PC-3 (cell line): Measurements from ENCODE around the gene AUTS2. TPM values are rescaled to one million over a fixed set of nuclear protein-coding genes. Genes with fewer than 3 reads are reported as not detected.

ENCODE experiments used
- ATAC-seq: fragments of 200-7000 bp; cut with Tn5 transposase; 2 replicates; pipeline ENCODE4 v1.9.1; 2020; ENCODE audit warnings: mild to moderate bottlenecking, moderate library complexity
- BruUV-seq: library from RNA; stranded (reverse); fragments of 400-500 nt; replicated peaks from 2 replicates; lab custom pipeline; 2021; lab: Mats Ljungman, UMichigan
- CTCF ChIA-PET: fragments of 300-600 bp; sonication (Branson Sonifier 250); formaldehyde crosslinking; loops from one replicate; lab custom pipeline; 2022; ENCODE audit warnings: antibody characterized with exemption; lab: Charles Lee
- POLR2A ChIA-PET: fragments of 300-600 bp; sonication (Branson Sonifier 250); formaldehyde crosslinking; loops from one replicate; lab custom pipeline; 2022; ENCODE audit warnings: antibody characterized with exemption; ENCODE audit not compliant: unreplicated experiment; lab: Charles Lee
- DNase-seq: peaks from one replicate; pipeline ENCODE4 v3.0.0-alpha.2; 2015
- H2AFZ ChIP-seq: fragments of 300-600 bp; sonication (generic); 2 replicates; pipeline ENCODE4 v1.6.0; 2016; ENCODE audit warnings: antibody characterized with exemption, low read length
- H3F3A ChIP-seq: fragments of 300-600 bp; sonication (generic); one replicate; pipeline ENCODE4 v1.6.0; 2017; ENCODE audit warnings: antibody characterized with exemption, low read length, control low read depth, mild to moderate bottlenecking; ENCODE audit not compliant: unreplicated experiment
- H3K27ac ChIP-seq: fragments of 300-600 bp; sonication (generic); 2 replicates; pipeline ENCODE4 v1.5.1; 2016; ENCODE audit warnings: mild to moderate bottlenecking, low read length
- H3K27me3 ChIP-seq: fragments of 300-600 bp; sonication (generic); 2 replicates; pipeline ENCODE4 v1.6.1; 2016; ENCODE audit warnings: low read length, mixed read lengths
- H3K36me3 ChIP-seq: fragments of 300-600 bp; sonication (generic); 2 replicates; pipeline ENCODE4 v1.6.1; 2016; ENCODE audit warnings: low read depth, mixed run types, low read length, mixed read lengths
- H3K4me1 ChIP-seq: fragments of 300-600 bp; sonication (generic); 2 replicates; pipeline ENCODE4 v1.5.1; 2016; ENCODE audit warnings: low read length; ENCODE audit not compliant: insufficient read depth
- H3K4me2 ChIP-seq: fragments of 300-600 bp; sonication (generic); 2 replicates; pipeline ENCODE4 v1.6.0; 2016; ENCODE audit warnings: low read length
- H3K4me3 ChIP-seq: fragments of 300-600 bp; sonication (generic); 2 replicates; pipeline ENCODE4 v1.5.1; 2016; ENCODE audit warnings: mild to moderate bottlenecking, low read length, mixed read lengths
- H3K79me2 ChIP-seq: fragments of 300-600 bp; sonication (generic); 2 replicates; pipeline ENCODE4 v1.6.1; 2017; ENCODE audit warnings: low read length, mixed read lengths
- H3K9ac ChIP-seq: fragments of 300-600 bp; sonication (generic); 2 replicates; pipeline ENCODE4 v1.6.0; 2016; ENCODE audit warnings: mild to moderate bottlenecking, low read length
- H3K9me2 ChIP-seq: fragments of 300-600 bp; sonication (generic); replicated peaks from 2 replicates; pipeline ENCODE4 v1.6.1; 2016; ENCODE audit warnings: mixed run types, low read length, mixed read lengths
- H3K9me3 ChIP-seq: fragments of 300-600 bp; sonication (generic); 2 replicates; pipeline ENCODE4 v1.6.1; 2016; ENCODE audit warnings: low read length, mixed read lengths
- H4K20me1 ChIP-seq: fragments of 300-600 bp; sonication (generic); 2 replicates; pipeline ENCODE4 v1.6.1; 2016; ENCODE audit warnings: low read length, mixed read lengths
- EZH2 ChIP-seq: fragments of 300-600 bp; sonication (generic); IDR thresholded peaks from one replicate; pipeline ENCODE4 v1.6.1; 2017; ENCODE audit warnings: antibody characterized with exemption, mild to moderate bottlenecking, low read length; ENCODE audit not compliant: unreplicated experiment
- EZH2phosphoT487 ChIP-seq: fragments of 300-600 bp; sonication (generic); IDR thresholded peaks from 2 replicates; pipeline ENCODE4 v1.6.1; 2018; ENCODE audit warnings: mild to moderate bottlenecking, antibody characterized with exemption, low read length, borderline replicate concordance
- intact Hi-C: fragments of 100-400 bp; cut with micrococcal nuclease; formaldehyde crosslinking; loops from 2 replicates; pipeline ENCODE4 v1.9.0; 2023
- total RNA-seq: library from RNA; depleted of rRNA; stranded (reverse); fragments of >200 nt; gene quantifications from 2 replicates; pipeline ENCODE4 v1.2.3, GENCODE V29; 2014
- TF ChIP-seq, protein P1 (sequence below): fragments of 300-600 bp; sonication (generic); conservative IDR thresholded peaks from 2 replicates; pipeline ENCODE4 v1.5.1; 2017; ENCODE audit warnings: antibody characterized with exemption, low read depth, mild to moderate bottlenecking, low read length

AUTS2 gene
- total RNA-seq, 1 experiment from 2014 or later, result not detected

GRCh38 chr7:70439651-70440050 is 841.4 kb downstream of the AUTS2 start:
- no peaks in the 10 kb centered on the region for H3K9me2 ChIP-seq
- BruUV-seq, result no TSS peak
- no peaks in the 10 kb centered on the region for H3K27me3 ChIP-seq
- no peak overlapping the region for H3K4me2 ChIP-seq
- POLR2A ChIA-PET, result no interaction called here
- peaks cover 6% of the 10 kb centered on the region; the same call in 1 of the 2 replicates for H3K9me3 ChIP-seq
- H3F3A ChIP-seq, result no peaks in the 10 kb centered on the region
- no peak for TF ChIP-seq EZH2phosphoT487
- no peak for TF ChIP-seq EZH2
- TF ChIP-seq, protein P1, sequence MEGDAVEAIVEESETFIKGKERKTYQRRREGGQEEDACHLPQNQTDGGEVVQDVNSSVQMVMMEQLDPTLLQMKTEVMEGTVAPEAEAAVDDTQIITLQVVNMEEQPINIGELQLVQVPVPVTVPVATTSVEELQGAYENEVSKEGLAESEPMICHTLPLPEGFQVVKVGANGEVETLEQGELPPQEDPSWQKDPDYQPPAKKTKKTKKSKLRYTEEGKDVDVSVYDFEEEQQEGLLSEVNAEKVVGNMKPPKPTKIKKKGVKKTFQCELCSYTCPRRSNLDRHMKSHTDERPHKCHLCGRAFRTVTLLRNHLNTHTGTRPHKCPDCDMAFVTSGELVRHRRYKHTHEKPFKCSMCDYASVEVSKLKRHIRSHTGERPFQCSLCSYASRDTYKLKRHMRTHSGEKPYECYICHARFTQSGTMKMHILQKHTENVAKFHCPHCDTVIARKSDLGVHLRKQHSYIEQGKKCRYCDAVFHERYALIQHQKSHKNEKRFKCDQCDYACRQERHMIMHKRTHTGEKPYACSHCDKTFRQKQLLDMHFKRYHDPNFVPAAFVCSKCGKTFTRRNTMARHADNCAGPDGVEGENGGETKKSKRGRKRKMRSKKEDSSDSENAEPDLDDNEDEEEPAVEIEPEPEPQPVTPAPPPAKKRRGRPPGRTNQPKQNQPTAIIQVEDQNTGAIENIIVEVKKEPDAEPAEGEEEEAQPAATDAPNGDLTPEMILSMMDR, result no peak
- no peaks in the 10 kb centered on the region for H3K36me3 ChIP-seq
- intact Hi-C loops, result no loop called here
- ATAC-seq (no peak), DNase-seq (no peak)
- no peak overlapping the region for H3K4me3 ChIP-seq
- no peak overlapping the region for H3K27ac ChIP-seq
- no peaks in the 10 kb centered on the region for H4K20me1 ChIP-seq
- no peak overlapping the region for H2AFZ ChIP-seq
- no peaks in the 10 kb centered on the region for H3K79me2 ChIP-seq
- no peaks in the 10 kb centered on the region for H3K4me1 ChIP-seq
- CTCF ChIA-PET, result no interaction called here
- no peak overlapping the region for H3K9ac ChIP-seq

- Histone ChIP-seq H3F3A (no peaks in the 10 kb centered on the region), H3K27me3 (no peaks in the 10 kb centered on the region), H3K9me3 (peaks cover 4% of the 10 kb centered on the region; the same call in 1 of the 2 replicates), H2AFZ (no peak overlapping the region), H3K79me2 (no peaks in the 10 kb centered on the region), H3K4me3 (no peak overlapping the region), H3K9ac (no peak overlapping the region), H3K27ac (no peak overlapping the region), H3K4me1 (no peaks in the 10 kb centered on the region), H3K9me2 (no peaks in the 10 kb centered on the region), H4K20me1 (no peaks in the 10 kb centered on the region), H3K4me2 (no peak overlapping the region), H3K36me3 (no peaks in the 10 kb centered on the region)
- no TSS peak for BruUV-seq
- ATAC-seq (no peak), DNase-seq (no peak)
- CTCF ChIA-PET, result no interaction called here
- POLR2A ChIA-PET, result no interaction called here
- TF ChIP-seq EZH2 (no peak), EZH2phosphoT487 (no peak)
- TF ChIP-seq, protein P1, result no peak
- intact Hi-C loops, result no loop called here
These were observed 848.3 kb downstream of the AUTS2 start for GRCh38 chr7:70446448-70447143.

DNA sequence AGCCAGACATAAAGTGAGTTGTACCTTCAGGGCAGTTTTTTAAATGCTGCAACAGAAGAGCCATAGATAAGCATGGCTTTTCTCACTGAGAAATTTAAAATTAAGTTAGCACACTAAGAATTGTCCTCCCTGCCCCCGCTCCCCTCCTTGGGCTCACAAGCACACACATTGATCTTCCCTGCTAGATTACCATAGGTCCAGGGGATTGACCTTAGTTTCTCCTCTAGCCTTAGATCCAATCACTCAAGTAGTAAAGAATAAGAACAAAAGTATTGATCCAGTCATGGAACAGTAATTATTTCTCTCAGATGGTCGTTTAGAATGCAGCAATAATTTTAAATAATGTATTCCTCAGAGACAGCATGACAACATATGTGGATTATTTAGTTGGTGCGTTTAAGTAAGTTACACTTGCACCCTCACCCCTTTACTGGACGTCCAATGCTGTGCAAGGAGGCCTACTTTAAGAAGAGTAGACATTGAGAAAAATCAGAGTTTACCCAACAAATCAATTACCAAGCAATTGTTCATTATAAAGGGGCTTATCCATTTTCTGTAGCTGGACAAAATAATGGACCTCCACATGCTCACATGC is 850.1 kb downstream of the AUTS2 start:
- no peaks in the 10 kb centered on the region for H3K27me3 ChIP-seq
- no peak overlapping the region for H3K27ac ChIP-seq
- no peaks in the 10 kb centered on the region for H4K20me1 ChIP-seq
- H3K4me1 ChIP-seq, result no peaks in the 10 kb centered on the region
- H3K9me3 ChIP-seq, result peaks cover 4% of the 10 kb centered on the region; the same call in 1 of the 2 replicates
- H3K36me3 ChIP-seq, result no peaks in the 10 kb centered on the region
- no peak overlapping the region for H3K9ac ChIP-seq
- CTCF ChIA-PET, result no interaction called here
- DNase-seq, result no peak
- no peak overlapping the region for H3K4me3 ChIP-seq
- no peak for ATAC-seq
- BruUV-seq, result no TSS peak
- POLR2A ChIA-PET, result no interaction called here
- intact Hi-C loops, result no loop called here
- no peaks in the 10 kb centered on the region for H3F3A ChIP-seq
- TF ChIP-seq, protein P1, result no peak
- TF ChIP-seq EZH2phosphoT487 (no peak), EZH2 (no peak)
- H3K9me2 ChIP-seq, result no peaks in the 10 kb centered on the region
- no peaks in the 10 kb centered on the region for H3K79me2 ChIP-seq
- no peak overlapping the region for H2AFZ ChIP-seq
- H3K4me2 ChIP-seq, result no peak overlapping the region
